Inflammatory macrophage treated with lipopolysaccharide for 1 hour (primary cell): Measurements from ENCODE around the gene CNTNAP2.
A peak's percentile ranks its signal among the peaks of the same experiment; 100 is the strongest.

Source experiments
- DNase-seq, 2 donors: peaks; one replicate each; pipeline ENCODE4 v3.0.0-alpha.2; 2020 to 2022

Gene CNTNAP2

GRCh38 chr7:146443102-146443501, 326.5 kb downstream of the CNTNAP2 start:
- DNase-seq = no peak

GRCh38 chr7:146449625-146450024, 333.0 kb downstream of the CNTNAP2 start:
- DNase-seq = no peak

GRCh38 chr7:146455091-146455655, 338.6 kb downstream of the CNTNAP2 start:
- DNase-seq = no peak

DNA sequence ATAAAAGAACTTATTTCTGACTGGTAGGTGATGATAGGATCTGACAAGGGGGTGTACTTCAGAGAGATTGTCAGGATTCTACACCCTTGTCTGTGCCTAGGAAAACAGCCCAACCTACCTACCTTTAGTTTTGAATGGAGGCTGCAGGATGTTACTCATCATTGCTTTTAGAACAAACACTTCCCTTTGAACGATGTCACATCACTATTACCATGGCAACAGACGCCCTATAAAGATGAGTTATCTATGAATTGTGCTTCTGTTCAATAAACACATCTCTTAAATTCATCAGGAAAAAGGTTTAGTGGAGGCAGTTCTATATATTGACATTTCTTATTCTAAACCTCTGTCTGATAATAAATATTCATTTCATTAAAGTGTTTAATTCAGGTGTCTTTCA, 362.4 kb downstream of the CNTNAP2 start:
- no peak for DNase-seq

DNA sequence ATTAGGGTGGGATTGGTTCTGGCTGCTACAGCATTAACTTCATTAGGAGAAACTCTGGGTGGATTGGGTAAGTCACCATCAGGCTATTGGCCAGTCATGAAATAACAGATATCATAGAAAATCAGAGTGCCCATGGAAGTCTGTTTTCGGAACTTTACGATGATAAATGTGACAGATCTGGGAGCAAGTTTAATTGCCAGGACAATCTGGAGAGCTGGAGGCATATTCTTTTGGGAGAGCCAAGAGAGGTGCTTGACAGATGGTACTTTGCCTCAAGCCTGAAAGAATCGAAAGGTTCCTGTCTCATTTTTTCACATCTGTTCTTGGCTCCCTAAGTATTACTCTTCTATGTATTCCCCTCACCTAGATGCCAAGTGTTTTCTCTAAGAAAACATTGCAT, 369.9 kb downstream of the CNTNAP2 start:
- no peak for DNase-seq

- no peak for DNase-seq
Measured at GRCh38 chr7:146492017-146492416, 375.4 kb downstream of the CNTNAP2 start.

DNA sequence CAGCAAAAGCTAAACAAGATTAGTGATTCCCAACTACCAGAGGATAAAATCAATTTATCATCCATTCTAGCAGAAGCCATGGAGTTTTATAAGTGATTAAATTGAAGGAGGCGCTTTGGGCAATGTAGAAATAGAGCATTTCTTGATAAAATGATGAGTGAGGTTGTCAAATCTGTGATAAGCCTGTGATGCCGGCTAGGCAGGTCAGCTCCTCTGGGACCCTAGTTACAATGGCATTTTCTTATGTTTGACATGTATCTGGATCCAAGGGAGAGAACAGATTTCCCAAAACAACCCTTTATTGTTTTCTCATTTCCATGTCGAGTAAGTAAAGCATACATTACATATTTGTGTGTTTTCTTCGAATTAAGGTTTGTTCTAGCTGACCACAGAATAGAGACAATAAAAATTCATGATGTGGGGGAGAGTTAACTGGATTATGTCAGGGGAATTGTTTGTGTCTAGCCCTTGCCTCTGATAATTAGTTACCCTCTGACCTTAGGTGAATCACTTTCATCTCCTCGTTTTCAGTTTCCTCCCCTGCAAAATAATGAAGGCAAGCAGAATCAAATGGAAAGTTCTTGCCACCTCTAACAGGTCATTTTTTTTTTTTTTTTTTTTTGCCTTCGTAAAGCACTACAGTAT, 378.5 kb downstream of the CNTNAP2 start:
- no peak for DNase-seq

DNA sequence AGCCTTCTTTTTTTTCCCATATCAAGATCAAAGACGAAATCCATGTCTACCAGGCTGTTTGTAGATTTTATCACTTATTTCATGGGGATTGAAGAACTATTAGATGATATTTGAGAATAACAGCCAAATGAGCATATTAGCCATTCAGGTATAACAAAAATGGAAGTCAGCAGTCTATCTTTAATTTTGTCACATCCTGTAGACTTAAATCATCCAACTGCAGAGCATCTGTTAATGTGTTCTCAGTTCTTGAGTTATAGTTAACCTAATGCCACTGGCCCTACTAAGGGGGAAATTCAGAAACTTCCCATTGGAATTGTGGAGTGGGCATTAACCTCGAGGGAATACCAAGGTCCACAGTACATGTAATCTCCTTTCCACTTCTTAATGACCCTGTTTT, 380.1 kb downstream of the CNTNAP2 start:
- no peak for DNase-seq

DNA sequence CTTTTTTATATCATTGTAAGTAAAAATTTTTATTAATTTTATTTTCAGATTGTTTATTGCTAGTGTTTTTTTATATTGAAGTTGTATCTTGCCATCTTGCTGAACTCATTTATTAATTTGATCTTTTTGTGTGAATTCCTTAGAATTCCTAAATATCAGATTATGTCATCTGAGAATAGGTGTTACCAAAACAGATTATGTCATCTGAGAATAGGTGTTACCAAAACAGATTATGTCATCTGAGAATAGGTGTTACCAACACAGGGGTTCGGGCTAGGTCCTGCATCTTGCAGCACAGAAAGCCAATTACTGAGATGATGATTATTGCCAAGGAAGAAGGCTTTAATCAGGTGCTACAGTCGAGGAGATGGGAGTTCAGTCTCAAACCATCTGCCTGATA, 383.4 kb downstream of the CNTNAP2 start:
- no peak for DNase-seq

DNA sequence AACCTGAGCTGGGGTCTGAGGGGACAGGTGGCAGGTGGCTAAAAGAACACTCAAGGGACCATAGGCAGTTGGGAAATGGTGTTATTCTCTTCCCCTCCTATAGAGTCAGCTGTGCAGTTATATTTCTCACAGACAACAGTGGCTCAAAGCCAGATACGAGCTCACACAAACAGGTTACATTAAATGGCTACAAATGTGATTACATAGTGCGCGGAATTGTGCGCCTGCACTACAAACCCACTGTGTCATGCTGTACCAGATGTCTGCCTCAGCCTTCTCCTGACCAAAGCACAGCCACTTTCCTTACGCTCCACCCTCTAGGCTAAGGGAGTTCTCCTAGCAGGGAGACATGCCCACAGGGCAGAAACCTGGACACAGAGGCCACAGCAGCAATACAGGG, 387.2 kb downstream of the CNTNAP2 start:
- DNase-seq = no peak

DNA sequence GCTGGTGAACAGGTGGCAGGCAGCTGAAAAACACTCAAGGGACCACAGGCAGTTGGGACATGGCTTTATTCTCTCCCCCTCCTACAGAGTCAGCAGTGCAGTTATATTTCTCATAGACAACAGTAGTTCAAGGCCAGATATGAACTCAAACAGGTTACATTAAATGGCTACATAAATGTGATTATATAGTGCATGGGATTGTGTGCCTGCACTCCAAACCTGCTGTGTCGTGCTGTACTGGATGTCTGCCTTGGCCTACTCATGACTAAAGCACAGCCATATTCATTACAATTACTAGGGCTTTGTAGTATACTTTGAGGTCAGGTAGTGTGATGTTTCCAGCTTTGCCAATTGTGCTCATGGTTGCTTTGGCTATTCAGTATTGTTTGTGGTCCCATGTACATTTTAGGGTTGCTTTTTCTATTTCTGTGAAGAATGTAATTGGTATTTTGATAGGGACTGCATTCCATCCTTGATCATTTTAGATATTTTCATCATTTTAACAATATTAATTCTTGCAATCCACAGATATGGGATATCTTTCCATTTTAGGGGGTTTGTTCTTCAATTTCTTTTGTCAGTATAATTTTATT, 393.6 kb downstream of the CNTNAP2 start:
- DNase-seq = no peak

DNA sequence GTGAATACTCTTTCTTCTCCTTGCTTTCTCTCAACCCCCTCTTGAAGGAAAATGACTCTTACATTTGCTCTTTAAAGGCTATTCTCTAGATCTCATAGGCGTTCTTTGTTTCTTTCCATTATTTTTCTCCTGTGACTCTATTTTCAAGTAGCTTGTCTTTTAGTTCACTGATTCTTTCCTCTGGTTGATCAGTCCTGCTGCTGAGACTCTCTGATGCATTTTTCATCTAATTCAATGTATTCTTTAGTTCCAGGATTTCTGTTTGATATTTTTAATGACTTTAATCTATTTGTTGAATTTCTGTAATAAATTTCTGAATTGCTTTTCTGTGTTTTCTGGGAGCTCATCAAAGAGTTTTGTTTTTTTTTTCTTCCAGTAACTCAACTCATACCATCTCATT, 397.7 kb downstream of the CNTNAP2 start:
- no peak for DNase-seq

GRCh38 chr7:146528581-146528980, 412.0 kb downstream of the CNTNAP2 start:
- peak in 1 of 2 donors; percentile 3 for DNase-seq

GRCh38 chr7:146539836-146540235, 423.2 kb downstream of the CNTNAP2 start:
- DNase-seq = no peak

GRCh38 chr7:146542101-146542500, 425.5 kb downstream of the CNTNAP2 start:
- no peak for DNase-seq

GRCh38 chr7:146544748-146545147, 428.1 kb downstream of the CNTNAP2 start:
- no peak for DNase-seq

DNA sequence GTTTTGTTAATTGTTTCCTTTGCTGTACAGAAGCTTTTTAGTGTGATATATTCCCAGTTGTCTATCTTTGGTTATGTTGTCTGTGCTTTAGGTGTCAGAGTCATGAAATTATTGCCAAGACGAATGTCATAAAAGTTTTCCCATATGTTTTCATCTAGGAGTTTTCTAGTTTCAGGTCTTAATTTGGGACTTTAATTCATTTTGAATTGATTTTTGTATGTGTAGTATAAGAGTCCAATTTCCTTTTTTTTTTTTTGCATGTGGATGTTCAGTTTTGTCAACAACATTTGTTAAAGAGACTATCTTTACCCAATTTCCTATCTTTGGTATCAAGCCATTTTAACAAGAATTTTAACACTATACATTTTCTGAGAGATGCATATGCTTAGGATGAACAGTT, 432.2 kb downstream of the CNTNAP2 start:
- no peak for DNase-seq

GRCh38 chr7:146554556-146554955, 438.0 kb downstream of the CNTNAP2 start:
- no peak for DNase-seq

GRCh38 chr7:146557971-146558469, 441.4 kb downstream of the CNTNAP2 start:
- no peak for DNase-seq

DNA sequence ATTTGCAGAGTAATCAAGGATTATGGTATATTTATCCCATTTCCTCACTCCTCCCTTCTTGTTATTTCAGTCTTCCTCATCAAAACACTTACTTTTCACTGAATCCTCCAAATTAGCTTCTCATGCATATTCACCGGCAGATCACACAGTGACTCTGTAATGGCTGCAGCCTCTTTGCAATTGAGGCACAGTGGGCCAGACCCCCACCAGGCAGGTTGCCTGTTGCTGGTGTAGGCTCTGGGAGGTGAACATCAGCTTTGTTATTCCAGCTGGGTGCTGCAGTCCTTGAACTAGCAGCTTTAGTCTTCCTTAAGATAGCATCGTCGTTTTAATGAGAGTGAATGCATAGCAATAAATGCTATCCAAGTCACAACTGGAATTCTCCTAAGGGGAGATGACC, 449.3 kb downstream of the CNTNAP2 start:
- no peak for DNase-seq

- DNase-seq = no peak
Measured at GRCh38 chr7:146575903-146576302, 459.3 kb downstream of the CNTNAP2 start.

DNA sequence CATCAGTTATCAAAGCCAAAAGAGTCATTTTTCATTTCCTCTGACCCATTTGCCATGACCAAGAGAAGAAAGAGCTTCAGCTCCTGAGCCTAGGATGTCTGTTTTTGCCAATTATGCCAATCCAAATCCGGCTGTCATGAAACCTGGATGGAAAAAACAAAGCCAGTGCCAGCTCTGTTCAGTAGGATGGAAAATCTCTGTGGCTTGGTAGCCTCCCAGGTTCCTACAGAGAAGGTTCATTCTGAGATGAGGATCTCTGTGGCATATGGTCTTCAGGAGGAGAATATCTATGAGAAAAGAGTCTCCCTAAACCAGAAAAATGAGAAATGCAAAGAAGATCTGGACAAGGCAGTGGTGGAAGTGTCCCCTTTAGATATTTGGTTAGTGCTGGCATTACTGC, 475.4 kb downstream of the CNTNAP2 start:
- DNase-seq = no peak

- no peak for DNase-seq
Measured at GRCh38 chr7:146606628-146607027, 490.0 kb downstream of the CNTNAP2 start.

DNA sequence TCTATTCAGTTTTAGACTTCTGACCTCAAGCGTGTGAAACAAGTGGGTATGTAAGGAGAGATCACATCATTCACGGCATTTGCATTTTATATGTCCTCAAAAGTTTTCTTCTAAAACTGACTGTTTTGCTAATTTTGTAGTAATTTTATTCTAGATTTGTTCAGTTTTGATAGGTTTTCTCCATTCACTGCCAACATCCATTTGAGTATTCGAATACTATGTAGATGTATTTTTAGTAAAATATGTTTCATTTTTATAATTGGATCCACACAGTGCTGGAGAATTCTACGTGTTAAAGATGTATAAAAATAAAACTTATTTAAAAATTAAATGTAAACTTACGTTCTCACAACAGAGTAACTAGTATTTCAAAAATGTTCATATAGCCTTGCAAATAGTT, 503.0 kb downstream of the CNTNAP2 start:
- DNase-seq = no peak

DNA sequence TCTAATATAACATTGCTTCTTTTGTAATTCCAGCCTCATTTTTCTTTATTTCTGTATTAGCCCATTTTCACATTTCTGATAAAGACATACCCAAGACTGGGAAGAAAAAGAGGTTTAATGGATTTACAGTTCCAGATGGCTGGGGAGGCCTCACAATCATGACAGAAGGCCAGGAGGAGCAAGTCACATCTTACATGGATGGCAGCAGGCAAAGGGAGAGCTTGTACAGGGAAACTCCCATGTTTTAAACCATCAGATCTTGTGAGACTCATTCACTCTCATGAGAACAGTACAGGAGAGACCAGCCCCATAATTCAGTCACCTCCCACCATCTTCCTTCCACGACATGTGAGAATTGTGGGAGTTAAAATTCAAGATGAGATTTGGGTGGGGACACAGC, 510.3 kb downstream of the CNTNAP2 start:
- no peak for DNase-seq
